Measurements from ENCODE around the gene MCOLN1. TPM values are rescaled to one million over a fixed set of nuclear protein-coding genes. Genes with fewer than 3 reads are reported as not detected.
A peak's percentile ranks its signal among the peaks of the same experiment; 100 is the strongest.

The MCOLN1 gene
- total RNA-seq, 2 donors from 2014 or later: 11.4 to 17.0 TPM

- peaks cover 14% of the 10 kb centered on the region for H3K4me1 Mint-ChIP-seq
- no peak for ATAC-seq
- H3K27me3 Mint-ChIP-seq: no peaks in the 10 kb centered on the region
- peak overlapping the region; percentile 94 for H3K4me3 Mint-ChIP-seq
- DNase-seq: no peak
- H3K9me3 ChIP-seq (ENCODE audit: control insufficient read depth, low read length, poor library complexity, severe bottlenecking): no peaks in the 10 kb centered on the region
- H3K36me3 Mint-ChIP-seq (ENCODE audit: low read depth): no peaks in the 10 kb centered on the region
- H3K27ac Mint-ChIP-seq: peak overlapping the region; percentile 32
Observed at GRCh38 chr19:7522923-7523667, 671 bp downstream of the MCOLN1 start.

- H3K4me3 Mint-ChIP-seq: no peak overlapping the region
Observed at GRCh38 chr19:7524523-7524922, 2.1 kb downstream of the MCOLN1 start.

GRCh38 chr19:7524992-7525739, 2.7 kb downstream of the MCOLN1 start:
- DNase-seq (no peak), ATAC-seq (no peak)
- H3K4me3 Mint-ChIP-seq: no peak overlapping the region
- no peaks in the 10 kb centered on the region for H3K9me3 ChIP-seq (ENCODE audit: control insufficient read depth, low read length, poor library complexity, severe bottlenecking)
- H3K27me3 Mint-ChIP-seq: no peaks in the 10 kb centered on the region
- peaks cover 3% of the 10 kb centered on the region for H3K36me3 Mint-ChIP-seq (ENCODE audit: low read depth)
- H3K27ac Mint-ChIP-seq: no peak overlapping the region
- peaks cover 13% of the 10 kb centered on the region for H3K4me1 Mint-ChIP-seq

More at GRCh38 chr19:7524523-7524922, 2.1 kb downstream of the MCOLN1 start:
- H3K9me3 ChIP-seq (ENCODE audit: control insufficient read depth, low read length, poor library complexity, severe bottlenecking): no peaks in the 10 kb centered on the region
- Mint-ChIP-seq H3K36me3 (ENCODE audit: low read depth) (peaks cover 3% of the 10 kb centered on the region), H3K27ac (no peak overlapping the region), H3K27me3 (no peaks in the 10 kb centered on the region), H3K4me1 (peaks cover 13% of the 10 kb centered on the region)
- ATAC-seq (no peak), DNase-seq (no peak)

- Mint-ChIP-seq H3K36me3 (ENCODE audit: low read depth) (peaks cover 3% of the 10 kb centered on the region), H3K4me3 (no peak overlapping the region), H3K27ac (no peak overlapping the region), H3K4me1 (peaks cover 13% of the 10 kb centered on the region), H3K27me3 (no peaks in the 10 kb centered on the region)
- DNase-seq (no peak), ATAC-seq (no peak)
- no peaks in the 10 kb centered on the region for H3K9me3 ChIP-seq (ENCODE audit: control insufficient read depth, low read length, poor library complexity, severe bottlenecking)
Observed at GRCh38 chr19:7526059-7526929, 3.9 kb downstream of the MCOLN1 start.

GRCh38 chr19:7527516-7528191, 5.2 kb downstream of the MCOLN1 start:
- Mint-ChIP-seq H3K36me3 (ENCODE audit: low read depth) (peaks cover 3% of the 10 kb centered on the region), H3K27ac (no peak overlapping the region), H3K4me1 (peaks cover 5% of the 10 kb centered on the region), H3K27me3 (no peaks in the 10 kb centered on the region), H3K4me3 (no peak overlapping the region)
- DNase-seq: no peak
- no peak for ATAC-seq
- H3K9me3 ChIP-seq (ENCODE audit: control insufficient read depth, low read length, poor library complexity, severe bottlenecking): no peaks in the 10 kb centered on the region

GRCh38 chr19:7528192-7528519, 5.7 kb downstream of the MCOLN1 start:
- H3K4me1 Mint-ChIP-seq: peaks cover 7% of the 10 kb centered on the region
- ATAC-seq (no peak), DNase-seq (no peak)
- H3K27ac Mint-ChIP-seq: no peak overlapping the region
- no peak overlapping the region for H3K4me3 Mint-ChIP-seq
- H3K27me3 Mint-ChIP-seq: no peaks in the 10 kb centered on the region
- no peaks in the 10 kb centered on the region for H3K9me3 ChIP-seq (ENCODE audit: control insufficient read depth, low read length, poor library complexity, severe bottlenecking)
- H3K36me3 Mint-ChIP-seq (ENCODE audit: low read depth): peaks cover 3% of the 10 kb centered on the region

- no peak overlapping the region for H3K4me3 Mint-ChIP-seq
- peaks cover 3% of the 10 kb centered on the region for H3K36me3 Mint-ChIP-seq (ENCODE audit: low read depth)
- DNase-seq: no peak
- ATAC-seq: no peak
- H3K27ac Mint-ChIP-seq: no peak overlapping the region
- H3K9me3 ChIP-seq (ENCODE audit: control insufficient read depth, low read length, poor library complexity, severe bottlenecking): no peaks in the 10 kb centered on the region
- H3K27me3 Mint-ChIP-seq: no peaks in the 10 kb centered on the region
- peaks cover 5% of the 10 kb centered on the region for H3K4me1 Mint-ChIP-seq
Observed at GRCh38 chr19:7528522-7529245, 6.3 kb downstream of the MCOLN1 start.

- H3K36me3 Mint-ChIP-seq (ENCODE audit: low read depth): peaks cover 3% of the 10 kb centered on the region
- no peaks in the 10 kb centered on the region for H3K27me3 Mint-ChIP-seq
- ATAC-seq: no peak
- no peak for DNase-seq
- H3K4me3 Mint-ChIP-seq: no peak overlapping the region
- H3K4me1 Mint-ChIP-seq: peaks cover 5% of the 10 kb centered on the region
- no peak overlapping the region for H3K27ac Mint-ChIP-seq
- no peaks in the 10 kb centered on the region for H3K9me3 ChIP-seq (ENCODE audit: control insufficient read depth, low read length, poor library complexity, severe bottlenecking)
Observed at GRCh38 chr19:7529246-7529600, 6.8 kb downstream of the MCOLN1 start.

- H3K9me3 ChIP-seq (ENCODE audit: control insufficient read depth, low read length, poor library complexity, severe bottlenecking): no peaks in the 10 kb centered on the region
- ATAC-seq: no peak
- Mint-ChIP-seq H3K27ac (no peak overlapping the region), H3K4me3 (no peak overlapping the region), H3K36me3 (ENCODE audit: low read depth) (peaks cover 3% of the 10 kb centered on the region), H3K4me1 (peaks cover 10% of the 10 kb centered on the region), H3K27me3 (no peaks in the 10 kb centered on the region)
- DNase-seq: no peak
Observed at GRCh38 chr19:7529610-7530490, 7.4 kb downstream of the MCOLN1 start.

- no peak for DNase-seq
- H3K27me3 Mint-ChIP-seq: no peaks in the 10 kb centered on the region
Observed at GRCh38 chr19:7533281-7533885, 11.0 kb downstream of the MCOLN1 start.

GRCh38 chr19:7533925-7534480, 11.6 kb downstream of the MCOLN1 start:
- peak; percentile 71 to 79 (median 77) for DNase-seq
- Mint-ChIP-seq H3K36me3 (ENCODE audit: low read depth) (peaks cover 3% of the 10 kb centered on the region), H3K27me3 (no peaks in the 10 kb centered on the region), H3K4me1 (peaks cover 21% of the 10 kb centered on the region), H3K27ac (peak overlapping the region; percentile 95), H3K4me3 (peak overlapping the region; percentile 96)
- H3K9me3 ChIP-seq (ENCODE audit: control insufficient read depth, low read length, poor library complexity, severe bottlenecking): no peaks in the 10 kb centered on the region
- ATAC-seq: peak; percentile 61

More at GRCh38 chr19:7533281-7533885, 11.0 kb downstream of the MCOLN1 start:
- Mint-ChIP-seq H3K4me3 (peak overlapping the region; percentile 96), H3K36me3 (ENCODE audit: low read depth) (peaks cover 3% of the 10 kb centered on the region), H3K27ac (no peak overlapping the region), H3K4me1 (peaks cover 22% of the 10 kb centered on the region)
- ATAC-seq: no peak
- no peaks in the 10 kb centered on the region for H3K9me3 ChIP-seq (ENCODE audit: control insufficient read depth, low read length, poor library complexity, severe bottlenecking)

Data from T-helper 17 cell (primary cell).